ENCODE results near the gene ANKRD10. TPM values are rescaled to one million over a fixed set of nuclear protein-coding genes. Genes with fewer than 3 reads are reported as not detected.
"Not testable (repeated sequence)": the region's sequence is repeated elsewhere in the genome, so short reads cannot be mapped to it uniquely, and the experiment has no call there.

The ANKRD10 gene
- total RNA-seq, 1 donor from 2014 or later, result 1,796 TPM

DNA sequence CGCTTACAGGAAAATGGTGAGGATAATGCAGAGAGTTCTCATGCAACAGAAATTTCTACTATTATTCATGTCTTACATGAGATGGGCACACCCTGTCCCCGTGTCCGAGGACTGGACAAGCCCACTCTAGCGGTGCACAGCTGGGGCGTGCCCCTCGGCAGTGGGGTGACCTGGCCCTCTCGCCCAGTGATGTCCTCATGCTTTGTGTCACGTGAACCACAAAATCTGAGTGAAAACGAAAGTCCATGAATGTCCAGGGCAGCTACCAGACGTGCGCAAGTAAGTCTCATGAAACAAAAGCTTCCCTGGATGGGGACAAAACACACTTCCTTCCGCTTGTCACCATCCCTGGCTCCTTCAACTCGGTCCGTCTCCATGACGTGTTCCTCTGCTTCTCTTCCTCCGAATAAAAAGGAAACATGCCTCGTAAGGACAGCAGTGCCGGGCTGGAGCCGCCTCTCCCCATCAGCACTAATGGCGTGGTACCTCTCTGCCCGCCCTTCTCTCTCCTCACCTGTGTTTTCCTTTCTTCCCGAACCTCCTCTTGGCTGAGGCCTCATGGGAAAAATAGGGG lies 45.6 kb downstream of the ANKRD10 start:
- DNase-seq (ENCODE audit: low read depth), result peak; percentile 73

DNA sequence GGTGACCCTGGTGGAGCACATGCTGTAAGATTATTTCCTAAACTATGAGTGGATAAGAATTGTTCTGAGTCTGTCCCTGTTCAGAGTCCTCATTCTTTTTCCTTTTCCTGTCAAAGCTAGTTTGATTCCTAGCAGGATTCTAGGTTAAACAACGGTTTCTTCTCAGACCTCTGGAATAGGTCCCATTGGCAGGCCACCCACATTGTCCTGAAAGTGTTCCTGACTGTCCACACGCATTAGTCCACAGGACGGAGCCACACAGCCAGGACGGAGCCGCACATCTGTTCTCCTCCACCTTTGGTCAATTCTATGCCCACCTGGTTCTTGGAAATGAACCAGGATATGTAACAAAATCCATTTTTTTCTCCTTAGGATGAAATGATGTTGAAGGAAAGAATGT lies 46.1 kb downstream of the ANKRD10 start:
- DNase-seq (ENCODE audit: low read depth), result peak; percentile 9

DNA sequence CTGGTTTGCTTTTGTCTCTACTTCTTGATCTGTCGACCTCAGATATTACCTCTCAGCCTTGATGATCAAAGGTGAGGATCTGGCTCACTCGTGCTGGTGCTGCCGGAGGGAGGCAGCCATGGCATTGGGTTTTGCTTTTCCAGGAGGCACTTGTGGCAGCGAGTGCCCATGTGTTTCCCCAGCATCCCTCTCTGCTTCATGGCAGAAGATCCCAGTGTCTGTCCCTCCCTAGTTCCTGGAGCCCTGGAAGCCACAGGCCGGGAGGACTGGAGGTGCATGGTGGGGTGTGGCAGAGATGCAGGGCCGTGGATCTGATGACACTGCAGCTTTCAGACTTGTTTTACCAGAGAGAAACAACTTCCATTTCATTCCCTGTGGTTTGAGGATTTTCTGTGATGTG lies 47.5 kb downstream of the ANKRD10 start:
- no peak for DNase-seq (ENCODE audit: low read depth)

DNA sequence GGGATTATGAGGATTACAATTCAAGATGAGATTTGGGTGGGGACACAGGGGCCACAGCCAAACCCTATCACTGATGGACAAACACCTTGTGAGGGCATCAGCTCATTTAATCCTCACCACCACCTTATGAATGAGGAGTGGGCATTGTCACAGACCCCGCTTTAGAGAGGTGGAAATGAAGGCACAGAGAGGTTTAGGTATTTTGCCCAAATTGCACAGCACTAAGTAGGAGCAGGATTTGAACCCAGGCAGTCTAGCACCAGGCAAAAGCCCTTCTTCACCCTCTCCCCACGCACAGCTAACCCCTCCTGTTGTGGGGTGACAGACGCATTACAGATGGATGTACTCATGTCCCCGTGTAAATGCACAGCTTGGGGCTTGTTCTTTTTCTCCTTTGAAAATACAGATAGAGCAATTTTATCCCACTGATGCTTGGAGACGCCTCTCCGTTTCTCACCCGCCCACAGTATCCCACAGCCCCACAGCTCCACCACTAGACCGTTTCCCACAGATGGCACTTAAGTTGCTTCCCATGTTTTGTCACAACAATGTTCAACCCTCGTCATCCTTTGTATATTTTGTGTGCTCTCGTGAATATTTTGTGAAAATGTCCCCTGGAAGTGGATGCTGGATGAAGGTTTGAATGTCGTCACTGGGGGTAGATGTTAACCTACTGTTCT lies 48.2 kb downstream of the ANKRD10 start:
- DNase-seq (ENCODE audit: low read depth), result no peak

DNA sequence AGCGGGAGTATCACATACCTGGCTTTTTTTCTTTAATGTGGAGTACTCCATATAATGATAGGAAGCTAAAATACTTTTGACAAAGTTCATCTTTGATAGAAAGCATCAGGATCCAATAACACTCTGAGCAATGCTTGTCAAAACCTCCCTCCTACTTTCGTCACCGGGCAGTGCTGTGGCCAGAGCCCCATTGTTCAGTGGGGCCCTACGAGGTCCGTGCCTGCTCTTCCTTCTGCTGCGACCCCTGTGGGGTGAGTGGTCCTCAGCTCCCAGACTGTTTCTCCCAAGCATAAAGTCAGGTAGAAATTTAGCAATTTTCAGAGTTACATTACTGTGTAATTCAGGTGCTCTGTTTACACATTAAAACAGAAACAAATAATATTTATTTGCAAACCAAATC lies 51.2 kb downstream of the ANKRD10 start:
- DNase-seq (ENCODE audit: low read depth), result no peak

DNA sequence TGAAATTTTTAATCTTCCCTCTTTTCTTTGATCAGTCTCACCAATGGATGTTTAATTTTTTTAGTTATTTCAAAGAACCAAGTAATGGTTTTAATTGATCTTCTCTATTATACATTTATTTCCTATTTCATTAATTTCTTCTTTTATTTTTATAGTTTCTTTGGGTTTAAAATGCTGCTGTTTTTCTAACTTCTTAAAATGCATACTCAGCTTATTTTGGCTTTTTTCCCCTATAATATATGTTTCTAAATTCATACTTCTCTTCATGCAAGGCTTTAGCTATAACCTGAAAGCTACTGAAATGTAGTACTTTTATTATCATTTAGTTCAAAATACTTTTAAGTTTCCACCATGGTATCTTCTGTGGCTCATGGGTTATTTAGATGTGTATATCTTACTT lies 53.9 kb downstream of the ANKRD10 start:
- no peak for DNase-seq (ENCODE audit: low read depth)

DNA sequence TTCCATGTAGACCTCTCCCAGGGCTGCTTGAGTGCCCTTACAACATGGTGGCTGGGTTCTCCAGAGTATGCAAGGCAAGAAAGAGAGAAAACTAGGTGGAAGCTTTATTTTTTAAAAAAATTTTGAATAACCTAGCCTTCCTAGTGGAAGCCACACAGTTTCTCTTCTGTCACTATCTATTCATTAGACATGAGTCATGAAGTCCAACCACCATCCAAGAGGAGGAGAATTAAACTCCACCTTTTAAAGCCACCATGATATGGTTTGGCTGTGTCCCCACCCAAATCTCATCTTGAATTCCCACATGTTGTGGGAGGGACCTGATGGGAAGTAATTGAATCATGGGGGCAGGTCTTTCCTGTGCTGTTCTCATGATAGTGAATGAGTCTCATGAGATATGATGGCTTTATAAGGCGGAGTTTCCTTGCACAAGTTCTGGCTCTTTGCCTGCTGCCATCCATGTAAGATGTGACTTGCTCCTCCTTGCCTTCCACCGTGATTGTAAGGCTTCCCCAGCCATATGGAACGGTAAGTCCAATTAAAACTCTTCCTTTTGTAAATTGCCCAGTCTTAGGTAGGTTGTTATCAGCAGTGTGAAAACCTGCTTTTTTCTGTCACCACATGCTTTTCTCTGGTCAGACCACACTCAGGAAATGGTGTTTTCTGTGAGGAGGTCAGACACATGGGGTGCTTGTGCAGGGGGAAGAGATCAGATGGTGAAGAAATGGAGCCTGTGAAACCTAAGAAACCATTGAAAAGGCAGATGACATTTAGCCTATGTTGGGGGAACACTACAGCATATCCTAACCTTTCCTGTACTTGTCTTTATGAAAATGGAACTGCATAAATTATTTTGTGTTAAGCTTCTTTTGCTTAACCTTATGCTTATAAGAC lies 57.7 kb downstream of the ANKRD10 start:
- no peak for DNase-seq (ENCODE audit: low read depth)

DNA sequence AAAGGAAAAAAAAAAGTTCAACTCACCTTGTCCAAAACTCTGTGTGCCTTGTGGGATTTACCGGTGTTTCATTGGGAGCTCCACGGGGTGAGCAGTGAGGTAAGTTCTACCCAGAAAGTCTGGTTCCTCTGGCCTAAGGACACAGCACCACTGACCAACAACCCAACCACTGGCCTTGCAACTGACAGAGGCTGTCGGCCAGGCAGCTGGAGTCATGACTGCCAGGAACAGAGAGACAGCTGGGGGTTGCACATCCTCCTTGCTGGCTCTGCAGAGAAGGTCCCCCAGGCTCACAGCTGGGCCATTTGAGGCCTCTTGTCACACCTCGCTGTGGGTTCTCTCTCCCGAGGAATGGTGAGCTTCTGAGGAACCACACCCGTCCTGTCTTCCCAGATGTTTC lies 59.5 kb downstream of the ANKRD10 start:
- DNase-seq (ENCODE audit: low read depth), result peak; percentile 37

DNA sequence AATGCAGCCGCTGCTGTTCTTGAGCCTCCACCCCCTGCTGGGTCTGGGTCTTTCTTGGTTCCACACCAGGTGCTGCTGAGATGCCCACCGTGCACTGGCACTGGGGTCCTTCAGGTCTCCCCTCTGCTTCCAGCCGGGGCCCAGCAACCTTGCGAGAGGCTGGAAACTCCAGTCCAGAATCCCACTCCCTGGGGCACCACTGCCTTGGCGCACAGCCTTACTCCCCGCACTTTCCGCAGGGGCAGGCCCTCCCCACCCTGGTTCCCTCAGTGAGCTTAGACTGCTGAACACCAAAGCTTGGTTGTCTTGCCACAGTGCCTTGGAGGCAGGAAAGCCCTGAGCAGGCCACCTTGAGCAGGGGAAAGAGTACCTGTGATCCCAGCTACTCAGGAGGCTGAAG lies 60.0 kb downstream of the ANKRD10 start:
- no peak for DNase-seq (ENCODE audit: low read depth)

DNA sequence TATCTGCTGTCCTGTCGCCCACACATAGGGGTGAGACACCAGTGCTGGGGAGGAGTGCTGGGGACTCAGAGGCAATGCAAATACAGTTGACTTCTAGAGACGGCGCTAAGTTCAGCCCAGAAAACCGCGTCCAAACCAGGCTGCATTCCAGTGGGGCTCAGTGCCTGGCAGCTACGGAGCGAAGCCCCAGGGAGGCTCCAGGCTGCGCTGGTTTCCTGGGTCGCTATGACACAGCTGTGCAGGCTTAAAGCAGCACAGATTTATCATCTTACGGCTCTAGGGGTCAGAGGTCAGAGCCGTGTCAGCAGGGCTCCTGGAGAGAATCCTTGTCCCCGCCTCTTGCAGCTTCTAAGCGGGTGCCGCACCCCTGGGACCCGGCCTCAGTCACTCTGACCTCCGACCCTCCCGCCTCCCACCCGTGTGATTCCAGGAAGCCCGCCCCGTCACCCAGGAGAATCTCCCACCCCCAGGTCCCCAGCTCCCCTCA lies 61.6 kb downstream of the ANKRD10 start:
- DNase-seq (ENCODE audit: low read depth), result peak; percentile 71

DNA sequence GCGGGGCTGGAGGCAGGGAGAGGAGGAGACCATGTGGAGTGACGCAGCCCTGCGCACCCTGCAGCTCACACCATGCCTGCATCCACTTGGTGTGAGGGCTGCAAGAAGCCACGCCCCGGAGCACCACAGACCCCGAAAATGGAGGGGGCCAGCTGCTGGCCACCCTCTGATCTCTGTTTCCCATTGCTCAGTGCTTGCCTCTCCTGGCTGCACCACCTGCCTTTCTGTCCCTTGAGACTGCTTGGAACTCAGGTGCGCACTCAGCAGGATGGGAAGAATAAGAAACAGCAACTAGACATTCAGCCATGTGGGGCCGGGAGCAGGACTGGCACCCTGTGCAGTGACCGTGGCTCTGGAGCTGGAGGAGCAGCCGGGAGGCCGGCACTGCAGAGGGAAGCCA lies 64.0 kb downstream of the ANKRD10 start:
- no peak for DNase-seq (ENCODE audit: low read depth)

DNA sequence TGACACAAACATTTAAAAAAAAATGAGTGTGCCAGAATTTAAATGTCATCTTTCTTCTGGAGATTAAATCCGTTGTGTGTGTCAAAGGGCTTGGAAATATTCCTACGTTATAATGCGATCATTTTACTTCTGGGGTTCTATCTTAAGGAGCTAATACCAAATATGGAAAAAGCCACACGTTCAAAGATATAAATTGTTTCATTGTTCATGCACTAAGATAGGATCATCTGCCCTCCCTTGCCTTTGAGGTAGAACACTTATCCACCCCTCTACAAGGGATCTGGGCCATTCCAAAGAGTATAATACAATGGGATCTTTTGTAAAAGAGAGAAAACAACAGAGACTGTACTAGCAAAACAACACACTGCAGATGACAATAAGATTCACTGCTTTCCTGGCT lies 64.9 kb downstream of the ANKRD10 start:
- DNase-seq (ENCODE audit: low read depth), result no peak

DNA sequence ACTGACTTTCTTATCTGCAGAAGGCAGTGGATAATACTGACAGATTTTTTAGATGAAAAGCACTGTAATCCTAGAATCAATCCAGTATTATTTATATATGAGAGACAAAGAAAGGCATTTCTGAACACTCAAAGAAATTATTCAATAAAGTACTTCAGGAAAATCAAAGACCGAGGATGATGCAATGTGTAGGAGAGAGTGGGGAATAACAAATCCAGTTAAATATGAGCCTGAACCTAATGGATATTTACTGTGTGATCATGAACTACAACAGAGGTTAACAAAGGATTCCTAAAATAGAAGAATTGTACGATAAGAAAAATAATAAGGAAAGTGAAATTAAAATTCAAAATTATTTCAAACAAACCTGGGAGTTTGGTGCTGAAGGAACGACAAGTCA lies 69.3 kb downstream of the ANKRD10 start:
- DNase-seq (ENCODE audit: low read depth), result no peak

DNA sequence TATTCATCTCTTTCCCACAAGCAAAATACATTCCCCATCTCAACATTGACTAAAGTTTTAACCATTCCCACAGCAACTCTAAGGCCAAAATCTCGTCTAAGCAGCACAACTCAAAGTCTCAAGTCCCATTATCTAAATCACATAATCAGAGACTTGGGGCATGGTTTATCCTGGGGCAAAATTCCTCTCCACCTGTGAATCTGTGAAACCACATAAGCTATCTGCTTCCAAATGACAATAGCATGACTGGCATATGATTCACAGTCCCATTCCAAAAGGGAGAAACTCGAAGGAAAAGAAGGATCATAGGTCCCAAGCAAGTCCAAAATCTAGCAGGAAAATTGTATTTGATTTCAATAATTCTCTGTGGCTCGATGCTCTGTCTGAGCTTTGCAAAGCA lies 73.0 kb downstream of the ANKRD10 start:
- peak; percentile 27 for DNase-seq (ENCODE audit: low read depth)

DNA sequence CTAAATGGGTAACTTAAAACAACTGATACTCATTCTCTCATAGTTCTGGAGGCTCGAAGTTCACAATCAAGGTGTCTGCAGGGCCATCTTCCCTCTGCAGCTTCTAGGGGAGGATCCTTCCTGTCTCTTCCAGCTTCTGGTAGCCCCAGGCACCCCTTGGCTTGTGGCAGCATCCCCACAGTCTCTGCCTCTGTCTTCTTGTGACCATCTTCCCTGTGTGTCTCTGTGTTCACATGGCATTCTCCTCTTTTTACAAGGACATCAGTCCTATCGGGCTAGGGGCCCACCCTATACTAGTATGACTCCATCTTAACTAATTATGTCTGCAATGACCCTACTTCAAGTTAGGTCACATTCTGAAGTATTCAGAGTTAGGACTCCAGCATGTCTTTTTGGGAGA lies 73.5 kb downstream of the ANKRD10 start:
- no peak for DNase-seq (ENCODE audit: low read depth)

DNA sequence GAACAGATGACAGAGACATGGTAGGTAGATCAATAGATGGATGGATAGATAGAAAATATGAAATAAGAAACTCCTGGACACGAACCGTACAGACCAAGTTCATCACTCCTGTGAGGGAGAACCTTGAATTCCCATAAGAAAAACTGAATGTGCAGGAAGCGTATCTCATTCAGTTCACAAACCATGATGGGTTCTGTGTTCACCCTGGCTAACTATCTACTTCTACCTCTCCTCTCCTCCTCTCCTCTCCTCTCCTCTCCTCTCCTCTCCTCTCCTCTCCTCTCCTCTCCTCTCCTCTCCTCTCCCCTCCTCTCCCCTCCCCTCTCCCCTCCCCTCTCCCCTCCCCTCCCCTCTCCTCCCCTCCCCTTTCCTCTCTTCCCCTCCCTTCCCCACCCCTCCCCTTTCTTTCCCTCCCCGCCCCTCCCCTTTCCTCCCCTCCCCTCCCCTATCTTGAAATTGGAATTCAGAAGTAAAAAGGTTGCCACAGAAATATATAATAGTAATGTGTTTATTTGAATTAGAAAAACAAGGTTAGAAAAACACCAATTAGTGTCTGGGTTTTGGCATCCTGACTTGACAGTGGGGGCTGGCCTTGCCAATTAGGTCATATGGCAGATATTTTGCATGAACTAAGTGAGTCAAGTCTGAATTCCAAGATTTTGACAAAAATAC lies 75.9 kb downstream of the ANKRD10 start:
- DNase-seq (ENCODE audit: low read depth), result no peak

DNA sequence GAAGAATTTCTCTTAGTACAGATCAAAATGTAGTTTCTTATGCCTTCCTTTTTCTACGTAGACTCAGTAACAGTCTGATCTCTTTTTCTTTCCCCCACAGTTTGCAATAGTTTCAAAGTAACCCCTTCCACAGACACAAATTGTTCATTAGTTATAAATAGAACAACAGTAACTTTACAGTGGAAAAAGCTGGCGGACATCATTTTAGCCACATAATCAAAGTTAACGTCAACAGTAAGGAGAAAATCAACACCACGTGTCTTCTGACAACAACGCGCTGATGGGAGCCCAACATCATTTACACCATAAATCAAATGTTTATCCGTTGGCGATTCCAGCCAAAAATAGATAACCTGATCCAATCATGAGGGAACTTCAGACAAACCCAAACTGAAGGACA lies 76.8 kb downstream of the ANKRD10 start:
- no peak for DNase-seq (ENCODE audit: low read depth)

DNA sequence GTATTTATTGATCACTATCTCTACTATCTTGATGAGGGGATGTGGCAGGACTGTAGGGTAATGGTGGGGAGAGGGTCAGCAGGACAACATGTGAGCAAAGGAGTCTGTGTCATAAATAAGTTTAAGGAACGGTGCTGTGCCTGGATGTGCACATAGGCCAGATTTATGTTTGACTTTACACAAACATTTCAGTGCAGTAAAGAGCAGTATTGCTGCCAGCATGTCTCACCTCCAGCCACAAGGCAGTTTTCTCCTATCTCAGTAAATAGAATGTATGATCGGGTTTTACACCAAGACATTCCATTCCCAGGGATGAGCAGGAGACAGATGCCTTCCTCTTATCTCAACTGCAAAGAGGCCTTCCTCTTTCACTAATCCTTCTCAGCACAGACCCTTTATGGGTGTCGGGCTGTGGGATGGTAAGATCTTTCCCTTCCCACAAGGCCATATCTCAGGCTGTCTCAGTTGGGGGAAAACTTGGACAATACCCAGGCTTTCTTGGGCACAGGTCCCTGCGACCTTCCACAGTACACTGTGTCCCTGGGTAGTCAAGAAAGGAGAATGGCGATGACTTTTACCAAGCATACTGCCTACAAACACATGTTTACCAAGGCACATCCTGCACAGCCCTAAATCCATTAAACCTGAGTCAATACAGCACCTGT lies 77.3 kb downstream of the ANKRD10 start:
- DNase-seq (ENCODE audit: low read depth), result not testable (repeated sequence)

DNA sequence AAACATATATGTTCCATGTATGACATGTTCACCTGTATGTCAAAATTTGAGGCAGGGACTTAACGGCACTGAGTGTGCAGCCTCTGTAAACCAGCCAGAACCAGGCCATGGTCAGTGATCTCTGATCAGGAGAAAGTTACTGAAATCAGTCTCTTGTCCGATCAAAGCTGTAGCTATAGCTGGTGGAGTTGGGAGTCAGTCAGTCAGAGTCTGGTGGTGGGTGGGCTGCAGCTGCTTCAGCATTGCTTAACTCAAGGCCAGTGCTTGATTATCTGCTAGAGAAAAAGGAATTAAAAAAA lies 78.3 kb downstream of the ANKRD10 start:
- DNase-seq (ENCODE audit: low read depth), result no peak

DNA sequence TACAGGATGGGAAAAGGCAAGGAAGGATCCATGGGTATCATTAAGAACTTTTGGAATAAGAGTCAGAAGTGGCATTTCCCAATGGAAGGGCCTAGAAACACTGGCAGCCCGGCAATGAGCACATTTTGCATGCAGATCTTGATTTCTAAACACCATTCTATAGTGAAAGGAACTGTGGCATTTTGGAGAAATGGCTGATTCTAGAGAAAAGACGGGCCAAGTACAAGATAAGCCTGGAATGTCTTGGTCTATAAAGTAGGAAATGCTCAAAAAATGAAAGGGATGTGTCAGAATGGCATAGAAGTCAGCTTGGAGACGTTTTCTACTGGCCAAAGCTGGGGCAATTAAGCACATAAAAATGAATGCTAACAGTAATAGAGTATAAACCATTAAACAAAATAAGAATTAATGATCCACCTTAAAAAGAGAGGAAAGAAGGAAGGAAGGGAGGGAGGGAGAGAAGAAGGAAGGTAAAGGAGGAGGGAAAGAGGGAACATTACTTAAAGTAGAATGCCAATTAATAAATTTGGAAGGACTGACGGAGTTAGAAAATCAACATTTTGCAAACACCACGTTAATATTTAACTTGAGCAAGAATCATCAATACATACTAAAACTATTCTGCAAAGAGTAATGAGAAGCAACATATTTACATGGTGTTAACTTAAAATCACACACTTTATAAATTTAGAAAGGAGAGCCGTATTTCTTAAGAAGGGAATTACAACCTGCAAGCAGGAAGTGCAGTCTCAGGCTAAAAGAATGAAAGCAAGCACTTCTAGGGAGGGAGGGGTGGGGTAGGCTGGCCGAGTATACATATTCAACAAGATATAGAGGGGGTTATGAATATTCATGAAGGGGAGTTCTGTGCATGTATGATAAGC lies 78.9 kb downstream of the ANKRD10 start:
- DNase-seq (ENCODE audit: low read depth), result no peak
